Right hindlimb (tissue), 1 donor: ENCODE results near the gene THTPA.
"Not testable (repeated sequence)": the region's sequence is repeated elsewhere in the genome, so short reads cannot be mapped to it uniquely, and the experiment has no call there.

Source experiments
- DNase-seq: peaks from one replicate; pipeline ENCODE4 v3.0.0-alpha.2; 2018

THTPA gene

DNA sequence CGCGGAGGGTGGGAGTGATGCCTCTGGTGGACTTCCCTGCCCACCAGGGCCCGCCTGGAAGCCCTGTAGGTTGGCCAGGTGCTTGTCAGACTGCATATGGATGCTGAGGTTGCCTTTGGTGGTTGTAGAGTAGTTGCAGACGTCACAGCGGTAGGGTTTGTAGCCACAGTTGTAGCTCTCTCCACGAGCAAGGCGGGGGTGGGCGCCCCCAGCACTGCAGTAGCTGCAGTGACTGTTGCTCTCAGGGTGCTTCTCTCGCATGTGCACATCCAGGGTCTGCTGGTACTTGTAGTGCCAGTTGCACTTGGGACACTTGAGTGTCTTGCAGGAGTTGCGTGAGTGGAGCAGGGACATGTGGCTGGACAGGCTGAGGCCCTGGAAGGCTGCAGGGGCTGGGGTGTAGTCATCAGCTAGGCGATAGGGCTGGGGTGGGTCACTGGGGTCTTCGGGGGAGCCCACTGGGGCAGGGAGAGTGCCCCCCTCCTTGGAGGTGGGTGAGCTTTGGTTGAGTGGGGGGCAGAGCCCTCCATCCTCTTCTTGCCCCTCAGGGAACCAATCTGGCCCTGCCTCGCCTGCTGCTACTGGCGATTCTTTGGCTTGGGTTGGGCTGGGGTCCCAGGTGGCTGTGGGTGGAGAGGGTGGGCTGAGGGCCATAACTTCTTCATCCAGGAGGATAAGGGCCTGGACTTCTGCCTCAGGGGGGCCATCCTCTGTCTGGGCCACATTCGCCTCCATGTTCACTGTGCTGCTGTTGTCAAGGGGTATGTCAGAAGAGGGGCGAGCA, 22.2 kb upstream of the THTPA start:
- no peak for DNase-seq

DNA sequence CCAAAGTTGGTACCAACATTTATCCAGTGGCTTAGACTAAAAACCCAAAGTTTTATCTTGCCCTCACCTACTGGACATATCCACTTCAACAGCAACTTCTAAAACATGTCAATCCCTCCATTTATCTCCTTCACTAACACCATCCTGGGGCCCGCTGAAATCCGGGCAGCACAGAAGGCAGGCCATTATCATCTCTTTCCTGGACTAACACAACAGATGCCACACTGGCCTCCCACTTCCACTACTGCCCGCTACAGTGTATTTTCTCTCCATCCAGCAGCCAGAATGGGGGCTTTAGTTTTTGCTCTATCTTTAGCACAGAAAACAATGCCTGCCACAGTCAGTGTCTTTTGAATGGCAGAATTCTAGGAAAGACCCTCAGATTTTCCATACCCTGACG, 20.1 kb upstream of the THTPA start:
- DNase-seq, result no peak

DNA sequence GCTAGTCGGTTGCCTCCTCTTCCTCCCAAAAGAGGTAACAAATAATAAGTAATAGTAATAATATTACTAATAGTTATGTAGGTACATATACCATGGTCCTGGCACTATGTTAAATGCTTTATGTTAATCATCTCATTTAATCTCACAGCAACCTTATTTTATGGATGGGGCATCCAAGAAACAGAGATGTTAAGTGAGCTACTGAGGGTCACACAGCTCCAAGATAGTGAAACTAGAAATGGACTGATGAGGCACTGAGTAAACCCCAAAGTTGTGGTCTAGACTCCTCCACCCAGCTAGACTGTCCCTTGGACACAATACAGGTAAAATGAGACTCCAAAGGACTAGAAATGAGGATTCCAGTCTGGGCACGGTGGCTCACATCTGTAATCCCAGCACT, 19.6 kb upstream of the THTPA start:
- DNase-seq, result no peak

DNA sequence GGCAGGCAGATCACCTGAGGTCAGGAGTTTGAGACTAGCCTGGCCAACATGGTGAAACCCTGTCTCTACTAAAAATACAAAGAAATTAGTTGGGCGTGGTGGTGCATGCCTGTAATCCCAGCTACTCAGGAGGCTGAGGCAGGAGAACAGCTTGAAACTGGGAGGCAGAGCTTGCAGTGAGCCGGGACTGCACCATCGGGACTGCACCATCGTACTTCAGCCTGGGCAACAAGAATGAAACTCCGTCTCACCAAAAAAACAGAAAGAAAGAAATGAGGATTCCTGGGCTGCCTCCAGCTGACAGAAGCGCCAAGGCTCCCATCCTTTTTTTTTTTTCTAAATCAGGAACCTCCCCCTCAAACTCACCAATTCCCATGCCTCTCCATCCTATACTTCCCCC, 19.2 kb upstream of the THTPA start:
- not testable (repeated sequence) for DNase-seq

DNA sequence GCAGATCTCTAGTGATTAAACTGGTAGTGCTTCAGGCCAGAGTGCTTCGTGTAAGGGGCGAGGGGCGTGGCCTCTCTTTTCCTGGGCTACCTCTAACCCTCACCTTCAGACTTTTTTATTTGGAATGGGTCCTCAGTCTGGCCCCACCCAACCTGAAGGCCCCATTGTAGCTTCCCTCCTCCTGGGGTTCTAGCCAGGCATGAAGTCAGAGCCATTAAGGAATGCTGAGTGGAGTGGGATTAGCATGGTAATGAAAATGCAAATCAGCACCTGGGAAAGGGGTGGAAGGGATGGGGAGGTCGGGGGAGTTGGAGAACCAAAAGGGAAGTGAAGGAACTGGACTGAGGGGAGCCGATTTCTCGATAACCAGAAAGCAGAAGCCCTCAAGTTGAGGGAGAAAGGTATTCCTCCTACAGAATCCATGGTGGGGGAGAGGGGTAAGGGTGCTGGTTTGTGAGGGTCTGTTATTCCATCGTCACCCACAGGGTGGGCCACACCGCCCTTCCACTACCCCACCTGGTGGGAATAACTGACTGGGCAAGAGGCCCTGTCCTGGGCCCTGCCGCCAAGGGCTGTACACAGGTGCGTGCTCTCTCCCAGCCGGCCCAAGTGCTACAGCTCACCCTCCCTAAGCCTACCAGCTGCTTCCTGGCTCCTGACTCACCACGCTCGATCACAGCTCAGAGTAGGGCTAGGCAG, 18.6 kb upstream of the THTPA start:
- no peak for DNase-seq

DNA sequence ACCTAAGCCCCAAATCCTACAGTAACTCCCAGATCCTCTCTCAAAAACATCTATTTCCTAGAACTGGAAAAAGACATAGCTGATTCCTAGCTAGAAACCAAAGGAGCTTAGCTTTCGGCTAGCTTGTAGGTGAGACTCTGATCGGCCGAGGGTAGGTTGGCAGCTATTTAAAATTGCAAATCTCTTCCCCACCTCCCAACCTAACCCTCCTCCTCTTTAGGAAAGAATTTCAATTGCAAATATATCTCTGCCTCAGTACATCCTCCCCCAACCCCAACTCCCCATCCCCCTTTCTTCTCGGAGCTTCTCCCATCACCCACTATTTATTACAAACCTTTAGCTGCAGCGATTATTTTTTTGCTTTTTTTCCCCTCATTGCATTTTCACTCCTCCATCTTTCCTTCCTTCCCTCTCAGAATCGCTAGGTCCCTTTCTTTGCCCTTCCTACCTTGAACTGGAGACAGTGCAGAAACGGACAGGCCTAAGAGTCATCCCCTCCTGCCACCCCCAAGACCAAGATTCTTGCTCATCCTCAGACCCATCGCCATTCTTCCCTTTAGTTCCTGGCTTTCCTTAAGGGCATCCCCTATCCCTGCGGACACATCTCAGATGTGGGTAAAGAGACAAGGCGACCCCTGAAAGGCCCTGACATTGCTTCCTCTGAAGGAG, 17.9 kb upstream of the THTPA start:
- no peak for DNase-seq

DNA sequence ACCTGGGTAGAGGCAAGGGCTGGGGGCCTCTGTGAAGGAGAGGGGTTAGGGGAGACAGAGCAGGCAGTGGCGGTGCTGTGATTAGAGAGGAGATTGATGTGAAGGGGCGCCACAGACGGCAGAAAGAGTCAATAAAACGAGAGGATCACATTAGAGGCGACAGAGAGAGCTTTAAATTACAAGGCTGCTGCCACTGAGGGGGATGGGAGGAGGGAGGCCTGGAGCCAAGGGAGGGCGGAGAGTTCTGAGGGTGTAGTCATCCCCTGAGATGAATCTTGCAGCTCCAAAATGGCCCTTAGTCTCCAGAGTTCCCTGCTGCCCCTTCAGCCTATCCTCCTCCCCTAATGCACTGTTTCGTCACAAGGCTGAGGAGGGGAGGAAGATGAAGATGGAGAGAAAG, 17.3 kb upstream of the THTPA start:
- DNase-seq, result peak; percentile 46

DNA sequence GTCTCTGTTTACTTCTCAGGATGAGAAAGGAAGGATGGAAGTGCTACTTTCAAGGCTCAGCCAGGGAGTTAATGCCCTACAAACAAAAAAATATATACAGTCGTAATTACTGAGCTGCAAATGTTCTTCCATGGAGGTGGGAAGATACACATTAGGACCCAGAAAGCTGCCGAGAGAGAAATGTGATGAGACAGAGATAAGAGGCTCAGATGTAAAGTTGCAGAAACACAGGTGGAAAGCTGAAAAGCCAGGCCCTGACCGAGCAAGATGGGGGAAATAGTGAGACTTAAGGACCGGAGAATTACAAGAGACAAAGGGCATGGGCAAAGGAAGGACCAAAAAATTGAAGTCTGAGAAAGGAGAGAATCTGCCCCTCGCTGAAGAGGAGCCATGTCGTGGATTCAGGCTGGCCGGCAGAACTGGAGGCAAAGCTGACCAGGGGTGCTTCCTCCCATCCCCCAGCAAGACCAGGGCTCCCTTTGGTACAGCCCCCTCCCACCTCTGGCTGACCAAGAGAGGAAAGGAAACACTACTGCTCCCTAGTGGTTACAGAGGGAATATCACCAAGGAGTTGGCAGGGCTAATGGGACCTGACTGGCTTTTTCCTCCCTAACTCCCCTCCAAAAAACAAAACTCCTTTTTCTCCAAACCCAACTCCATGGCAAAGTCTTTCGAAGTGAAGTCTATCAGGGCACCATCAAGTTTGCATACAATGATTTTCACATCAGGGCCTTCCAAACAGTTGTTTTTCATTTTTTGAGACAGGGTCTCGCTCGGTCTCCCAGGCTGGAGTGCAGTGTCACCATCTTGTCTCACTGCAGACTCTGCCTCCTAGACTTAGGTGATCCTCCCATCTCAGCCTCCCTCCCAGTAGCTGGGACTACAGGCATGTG, 16.6 kb upstream of the THTPA start:
- DNase-seq, result no peak

DNA sequence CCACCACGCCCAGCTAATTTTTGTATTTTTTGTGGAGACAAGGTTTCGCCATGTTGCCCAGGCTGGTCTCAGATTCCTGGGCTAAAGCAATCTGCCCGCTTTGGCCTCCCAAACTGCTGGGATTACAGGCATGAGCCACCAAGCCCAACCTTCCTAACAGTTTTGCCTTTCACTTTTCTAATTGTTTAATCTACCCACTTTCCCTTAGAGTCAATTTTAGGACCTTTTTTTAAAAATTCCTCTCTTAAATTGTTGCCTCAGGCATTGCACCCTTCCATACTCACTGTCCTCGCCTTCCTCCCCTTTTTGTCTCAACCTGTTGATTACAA, 16.0 kb upstream of the THTPA start:
- DNase-seq, result no peak

DNA sequence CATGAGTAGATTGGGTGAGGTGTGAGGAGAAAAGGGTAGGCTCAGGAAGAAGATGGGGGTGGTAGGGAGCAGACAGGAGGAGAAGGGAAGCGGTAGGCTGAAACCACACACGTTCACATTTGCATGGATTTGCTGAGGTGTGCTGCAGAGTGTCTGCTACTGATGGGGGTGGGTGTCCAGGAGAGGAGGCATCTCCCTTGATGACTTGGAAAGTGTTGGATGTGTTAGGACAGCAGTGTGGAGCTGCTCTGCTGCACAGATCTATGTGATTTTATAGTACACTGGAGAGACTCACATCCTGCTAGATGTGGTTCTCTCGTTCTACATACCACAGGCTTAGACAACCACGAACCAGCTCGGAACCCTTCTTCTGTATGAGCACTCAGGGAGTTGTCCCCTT, 13.8 kb upstream of the THTPA start:
- DNase-seq, result no peak

DNA sequence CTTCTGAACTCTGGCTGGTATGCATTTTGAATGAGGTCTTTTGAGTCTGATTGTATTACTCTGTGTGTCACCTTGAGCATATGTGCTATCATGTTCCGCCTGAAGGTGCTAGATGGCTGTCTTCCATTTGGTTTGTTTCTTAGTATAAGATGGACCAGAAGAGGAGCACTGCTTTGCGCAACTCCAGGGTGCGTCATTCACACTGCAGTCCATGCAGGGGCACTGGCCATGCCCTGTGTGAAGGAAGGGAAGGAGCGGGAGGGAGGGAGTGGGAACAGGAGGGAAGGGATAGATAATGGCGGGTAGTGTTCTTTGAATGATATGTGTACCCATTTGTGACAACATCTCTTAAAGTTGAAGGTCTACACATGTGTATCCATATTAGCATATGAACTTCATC, 12.7 kb upstream of the THTPA start:
- DNase-seq, result no peak

DNA sequence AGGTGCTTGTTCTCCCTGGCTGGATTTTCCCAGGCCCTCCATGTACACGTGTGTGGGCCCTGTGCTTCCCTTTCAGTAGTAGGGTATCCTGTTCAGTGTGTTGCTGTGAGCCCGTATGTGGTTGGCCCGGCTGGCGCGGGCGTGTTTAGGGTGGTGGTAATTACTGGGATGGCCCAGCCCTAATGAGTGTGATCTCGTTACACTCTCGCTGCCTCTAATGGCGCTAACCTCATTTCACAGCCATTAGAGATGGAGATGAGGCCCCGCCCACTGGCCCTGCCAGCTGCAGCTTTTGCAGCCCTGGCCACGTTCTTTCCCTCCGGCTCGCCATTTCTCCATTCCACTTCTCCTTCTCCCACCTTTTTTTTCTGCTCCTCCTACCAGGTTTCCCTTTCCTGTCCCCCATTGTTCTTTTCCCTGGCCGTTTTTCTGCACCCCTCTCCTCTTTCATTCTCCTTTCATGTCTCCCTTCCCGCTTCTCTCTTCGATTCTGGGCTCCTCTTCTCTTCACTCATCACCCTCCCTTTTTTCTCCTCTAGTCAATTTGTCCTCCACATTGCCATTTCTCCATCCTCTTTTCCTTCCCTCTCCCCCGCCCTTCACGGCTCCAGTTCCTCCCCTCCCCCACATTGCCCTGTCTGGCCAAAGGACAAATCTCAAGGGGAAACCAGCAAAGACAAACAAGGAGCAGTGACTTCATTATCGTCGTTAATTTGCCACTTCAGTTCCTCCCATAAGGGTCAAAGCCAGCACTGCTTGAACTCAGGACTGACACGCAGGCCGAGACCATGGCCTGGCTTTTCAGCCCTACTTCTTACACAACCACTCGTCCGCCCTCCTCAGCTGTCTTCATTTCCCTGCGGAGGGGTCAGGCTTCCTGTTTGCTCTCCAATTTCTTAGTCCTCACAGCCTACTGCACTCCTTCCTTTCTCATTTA, 11.3 kb upstream of the THTPA start:
- DNase-seq, result no peak

DNA sequence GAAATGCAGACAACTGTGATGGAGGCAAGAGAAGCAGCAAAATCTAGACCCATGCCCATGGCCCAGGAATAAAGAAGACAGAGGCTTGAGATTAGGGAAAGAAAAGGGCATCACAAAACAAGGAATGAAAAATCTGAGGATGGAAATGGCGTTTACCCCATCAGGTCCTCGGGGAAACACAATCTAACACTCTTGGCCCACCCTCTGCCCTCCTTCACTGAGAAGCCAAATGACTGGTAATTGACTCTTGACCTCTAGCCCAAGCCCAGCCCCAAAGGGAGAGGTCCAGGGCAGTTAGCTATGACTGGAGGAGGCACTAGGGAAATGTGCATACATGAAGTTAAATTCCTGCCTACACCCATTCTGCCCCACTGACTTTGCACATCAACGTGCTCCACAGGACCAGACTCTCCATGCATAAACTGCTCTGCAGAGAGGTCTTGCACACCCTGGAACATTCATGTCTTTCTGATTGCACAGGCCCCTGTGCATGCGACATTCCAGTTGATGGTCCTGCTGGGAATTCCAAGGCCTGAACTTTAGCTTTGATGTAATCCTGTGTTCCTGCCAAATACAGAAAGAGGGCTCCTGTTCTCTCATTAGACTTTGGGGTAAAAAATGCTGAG, 10.2 kb upstream of the THTPA start:
- no peak for DNase-seq

DNA sequence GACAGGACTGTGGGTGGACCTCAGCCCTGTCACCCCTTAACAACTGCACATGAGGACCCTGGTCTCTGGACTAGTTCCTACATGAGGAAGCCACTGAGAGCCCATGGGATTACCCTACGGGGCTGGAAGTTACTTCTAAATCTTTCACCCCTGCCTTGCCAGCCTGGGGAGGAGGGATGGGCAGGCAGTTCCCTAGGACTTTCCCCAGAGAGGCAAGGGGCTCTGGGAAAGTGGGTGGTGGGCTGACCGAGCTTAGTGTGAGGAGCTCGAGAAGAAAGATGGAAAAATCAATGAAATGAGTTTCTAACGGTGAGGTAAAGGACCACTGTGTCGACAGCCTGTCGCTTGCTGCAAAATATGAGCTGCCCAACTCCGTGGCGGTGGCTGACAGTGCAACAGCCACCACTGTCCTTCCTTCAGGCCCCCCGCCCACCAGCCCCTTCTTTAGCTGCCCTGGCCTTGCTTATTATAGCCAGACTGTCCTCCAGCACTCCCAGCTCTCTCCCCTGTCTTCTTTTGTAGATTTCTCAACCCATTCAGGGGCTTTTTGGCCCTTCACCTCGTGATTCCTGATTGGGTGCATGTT, 9.5 kb upstream of the THTPA start:
- DNase-seq, result no peak

DNA sequence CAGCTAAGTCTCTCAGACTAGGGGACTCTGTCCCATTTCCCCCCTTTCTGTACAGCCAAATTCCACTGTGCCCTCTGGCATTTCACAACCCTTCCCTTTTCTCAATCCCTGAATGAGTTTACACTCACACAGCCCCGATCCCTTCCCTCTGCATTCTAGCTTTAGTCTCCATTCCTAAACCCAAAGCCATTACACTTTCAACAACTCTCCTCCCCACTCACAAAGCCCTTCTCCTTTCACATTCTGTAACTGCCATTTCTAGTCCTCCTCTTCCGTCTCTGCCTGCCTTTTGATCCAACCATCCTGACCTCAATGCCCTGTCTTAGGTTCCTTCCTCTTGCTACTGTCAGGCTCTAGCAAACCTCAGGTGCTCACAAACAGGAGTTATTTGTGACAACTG, 8.1 kb upstream of the THTPA start:
- no peak for DNase-seq

DNA sequence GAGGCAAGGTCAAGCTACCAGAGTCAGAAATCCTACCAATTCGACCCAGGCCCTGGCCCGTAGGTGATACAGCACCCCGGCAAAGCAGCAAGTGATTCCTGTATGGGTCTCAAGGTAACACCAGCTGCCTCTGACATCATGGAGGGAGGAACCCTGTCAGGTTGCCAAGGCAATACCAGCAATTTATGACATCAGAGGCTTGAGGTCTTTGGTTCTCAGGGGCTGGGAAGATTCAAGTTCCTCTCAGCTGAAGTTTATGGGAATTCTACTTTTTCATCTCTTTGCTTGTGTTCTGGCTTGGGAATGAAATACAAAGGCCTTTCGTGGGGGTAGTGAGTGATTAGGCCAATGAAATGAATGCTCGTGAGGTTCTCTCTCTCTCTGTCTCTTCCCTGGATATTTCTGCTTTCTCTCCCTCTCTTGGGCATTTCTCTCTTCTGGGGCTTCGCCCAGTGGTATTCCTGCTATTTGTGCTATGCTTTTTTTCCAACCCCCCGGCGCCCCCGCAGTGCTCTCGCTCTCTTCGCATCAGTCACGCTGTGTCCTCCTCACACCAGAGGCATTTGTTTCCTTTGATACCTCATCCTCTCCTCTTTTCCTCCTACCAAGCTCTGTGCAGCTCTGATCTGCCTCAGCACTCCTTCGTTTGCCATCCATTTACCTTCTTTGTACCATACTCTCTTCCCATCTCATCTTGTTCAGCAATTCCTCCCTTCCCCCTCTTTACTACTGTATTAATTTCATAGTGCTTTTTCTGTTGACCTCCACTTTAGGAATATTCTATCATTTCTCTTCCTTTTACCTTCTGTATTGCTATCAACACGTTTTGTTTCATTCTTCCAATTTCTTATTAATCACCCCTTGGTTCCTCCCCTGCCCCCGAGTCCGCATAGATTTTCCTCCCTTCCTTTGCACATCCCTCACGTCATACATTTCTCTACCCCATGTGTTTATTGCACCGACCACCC, 7.4 kb upstream of the THTPA start:
- DNase-seq, result no peak

DNA sequence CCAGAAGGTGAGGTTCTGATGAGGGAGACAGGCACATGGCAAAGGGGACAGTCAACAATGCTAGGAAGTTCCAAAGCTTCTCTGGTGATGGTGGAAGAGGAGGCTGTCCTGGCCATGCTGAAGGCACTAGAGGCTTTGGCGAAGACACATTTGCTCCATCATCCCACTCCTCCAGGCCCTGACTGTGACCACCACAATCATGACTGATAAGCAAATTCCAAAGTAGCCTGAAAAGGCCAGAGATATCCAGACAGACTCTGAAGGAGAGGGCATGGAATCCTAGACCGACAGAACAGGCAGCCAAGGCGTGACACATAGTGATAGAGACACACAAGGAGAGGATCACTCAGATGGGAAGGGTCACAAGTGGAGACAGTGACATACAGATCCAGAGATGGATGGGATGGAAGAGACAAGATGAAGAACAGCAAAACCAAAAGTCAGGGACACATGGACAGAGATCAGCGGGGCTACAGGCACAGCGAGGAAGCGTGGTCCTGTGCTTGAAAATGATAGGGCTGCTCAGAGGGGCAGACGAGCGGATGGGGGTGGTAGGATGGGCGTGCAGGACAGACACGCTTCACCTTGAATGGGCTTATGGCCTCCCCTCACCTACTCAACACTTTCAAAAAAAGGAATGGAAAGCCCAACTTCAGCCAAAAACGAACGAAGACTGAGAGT, 5.8 kb upstream of the THTPA start:
- DNase-seq, result no peak

DNA sequence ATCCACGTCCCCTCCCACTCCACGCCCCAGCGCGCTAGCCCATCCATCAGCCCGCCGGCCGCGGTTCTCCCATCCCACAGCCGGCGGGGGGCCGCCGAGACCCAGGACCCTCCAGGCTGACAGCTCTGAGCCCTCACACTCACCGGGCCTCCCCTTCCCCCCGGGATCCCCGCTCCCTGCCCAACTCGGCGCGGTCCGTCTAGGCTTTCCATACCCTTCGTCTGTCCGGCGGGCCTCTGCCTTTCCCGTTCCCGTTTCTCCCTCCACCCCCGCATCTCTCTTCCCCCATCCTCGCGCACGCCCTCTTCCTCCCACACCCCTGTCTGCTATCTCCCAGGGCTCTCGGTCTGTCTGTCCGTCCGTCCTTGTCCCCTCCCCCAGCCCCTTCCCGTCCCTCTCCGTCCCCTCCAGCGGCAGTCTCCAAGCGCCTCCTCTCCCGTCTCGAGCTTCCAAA, 5.2 kb upstream of the THTPA start:
- peak; percentile 46 for DNase-seq
